Measurements from ENCODE around the gene GGN. TPM values are rescaled to one million over a fixed set of nuclear protein-coding genes. Genes with fewer than 3 reads are reported as not detected.
A peak's percentile ranks its signal among the peaks of the same experiment; 100 is the strongest.

The GGN gene
- total and polyA plus RNA-seq, 9 of the 15 experiments (the other 6 are each of a cell fraction or from before 2014, with no cell fraction given), result 0.15 to 0.33 TPM; not detected in 7

GRCh38 chr19:38335949-38336637 is 51.7 kb downstream of the GGN start (continued):
- TF ChIP-seq STAT6 (CRISPR knock-in tag; IDR thresholded peaks at IDR 0.05) (no peak), ZNF224 (CRISPR knock-in tag; IDR thresholded peaks at IDR 0.05) (no peak), PHB (CRISPR knock-in tag; IDR thresholded peaks at IDR 0.05) (0 out of 2 replicates have a peak, but pooled peaks have one; percentile 36), GMEB1 (CRISPR knock-in tag; IDR thresholded peaks at IDR 0.05) (no peak), CCAR2 (IDR thresholded peaks at IDR 0.05; ENCODE audit: low read depth, low read length) (no peak), FOXA3 (CRISPR knock-in tag; conservative IDR thresholded peaks at IDR 0.05 in 1 of 2, IDR thresholded peaks at IDR 0.05 in 1 of 2) (no peak), TBL1XR1 (IDR thresholded peaks at IDR 0.05; ENCODE audit: low read length in 2 of 2) (no peak), STAT5A (IDR thresholded peaks at IDR 0.05; ENCODE audit: borderline replicate concordance, low read length) (no peak), AFF4 (CRISPR knock-in tag; IDR thresholded peaks at IDR 0.05) (no peak), L3MBTL2 (IDR thresholded peaks at IDR 0.05) (no peak), HMGXB4 (CRISPR knock-in tag; IDR thresholded peaks at IDR 0.05) (no peak), CREB5 (CRISPR knock-in tag; IDR thresholded peaks at IDR 0.05) (no peak), TRIM25 (IDR thresholded peaks at IDR 0.05; ENCODE audit: borderline replicate concordance) (peak; percentile 76; the same call in 1 of the 2 replicates)

Measured in K562 (cell line).